KMS-11 (cell line): ENCODE data around the gene AP3M1.

Experiments used
- H2AFZ ChIP-seq: fragments of 200-600 bp; sonication (generic); 2 replicates; pipeline ENCODE4 v1.6.1; 2016; ENCODE audit warnings: antibody characterized with exemption, mixed run types, low read depth
- H3K27ac ChIP-seq: fragments of 200-600 bp; sonication (generic); 2 replicates; pipeline ENCODE4 v1.6.1; 2016; ENCODE audit warnings: mild to moderate bottlenecking, mixed run types
- H3K27me3 ChIP-seq: fragments of 200-600 bp; sonication (generic); 2 replicates; pipeline ENCODE4 v1.6.1; 2017; ENCODE audit warnings: mild to moderate bottlenecking, low read depth, mixed run types, moderate library complexity; ENCODE audit not compliant: insufficient read depth
- H3K36me3 ChIP-seq: fragments of 200-600 bp; sonication (generic); 2 replicates; pipeline ENCODE4 v1.6.1; 2017; ENCODE audit warnings: mild to moderate bottlenecking, mixed run types; ENCODE audit not compliant: insufficient read depth
- H3K4me1 ChIP-seq: fragments of 200-600 bp; sonication (generic); 2 replicates; pipeline ENCODE4 v1.6.1; 2016; ENCODE audit warnings: mild to moderate bottlenecking, low read depth, mixed run types; ENCODE audit not compliant: poor library complexity, severe bottlenecking
- H3K4me2 ChIP-seq: fragments of 200-600 bp; sonication (generic); 2 replicates; pipeline ENCODE4 v1.7.0; 2016; ENCODE audit warnings: mild to moderate bottlenecking, mixed run types
- H3K4me3 ChIP-seq: fragments of 200-600 bp; sonication (generic); IDR thresholded peaks from 2 replicates; pipeline ENCODE4 v1.6.1; 2017; ENCODE audit warnings: low read depth, low read length, mixed read lengths; ENCODE audit not compliant: insufficient read depth
- H3K79me2 ChIP-seq: fragments of 200-600 bp; sonication (generic); 2 replicates; pipeline ENCODE4 v1.6.1; 2016; ENCODE audit warnings: low read depth, mixed run types; ENCODE audit not compliant: insufficient read depth
- H3K9ac ChIP-seq: fragments of 200-600 bp; sonication (generic); 2 replicates; pipeline ENCODE4 v1.6.1; 2016; ENCODE audit warnings: mild to moderate bottlenecking, mixed run types
- H4K20me1 ChIP-seq: fragments of 200-600 bp; sonication (generic); 2 replicates; pipeline ENCODE4 v1.6.1; 2016; ENCODE audit warnings: mild to moderate bottlenecking, mixed run types; ENCODE audit not compliant: insufficient read depth
- CTCF ChIP-seq: fragments of 200-600 bp; sonication (generic); conservative IDR thresholded peaks from 2 replicates; pipeline ENCODE4 v1.6.1; 2017; ENCODE audit warnings: low read depth, mild to moderate bottlenecking, antibody characterized with exemption, low read length, moderate library complexity, mixed read lengths

AP3M1 gene

GRCh38 chr10:74150204-74150989 is at the start of gene AP3M1:
AP3M1 (minus strand) TSS chr10:74150828; CDS start chr10:74138379, 12,449 bp downstream.
- Histone ChIP-seq H3K4me2 (peak within 1 kb of the TSS; percentile 96), H3K27me3 (no peaks in the 10 kb centered on the region), H3K4me3 (peak within 1 kb of the TSS; percentile 25), H4K20me1 (0 out of 2 replicates have a peak, but pooled peaks cover 6% of the 10 kb centered on the region), H3K27ac (peak within 1 kb of the TSS; percentile 74), H2AFZ (peak within 1 kb of the TSS; percentile 63), H3K4me1 (peaks cover 30% of the 10 kb centered on the region), H3K36me3 (no peaks in the 10 kb centered on the region), H3K79me2 (peaks cover 81% of the 10 kb centered on the region), H3K9ac (peak within 1 kb of the TSS; percentile 82)
- TF ChIP-seq CTCF, result no peak

- no peaks in the 10 kb centered on the region for H3K4me1 ChIP-seq
- no peak overlapping the region for H3K27ac ChIP-seq
- H3K79me2 ChIP-seq, result peaks cover 8% of the 10 kb centered on the region; the same call in 1 of the 2 replicates
- no peaks in the 10 kb centered on the region for H3K27me3 ChIP-seq
- no peak overlapping the region for H3K9ac ChIP-seq
- no peak overlapping the region for H3K4me2 ChIP-seq
- H3K4me3 ChIP-seq, result no peak overlapping the region
- H2AFZ ChIP-seq, result no peak overlapping the region
- no peaks in the 10 kb centered on the region for H3K36me3 ChIP-seq
- TF ChIP-seq CTCF, result no peak
- H4K20me1 ChIP-seq, result no peaks in the 10 kb centered on the region
Measured at GRCh38 chr10:74199315-74199714, 48.7 kb upstream of the AP3M1 start.

- no peaks in the 10 kb centered on the region for H3K36me3 ChIP-seq
- H4K20me1 ChIP-seq, result no peaks in the 10 kb centered on the region
- H3K4me1 ChIP-seq, result peaks cover 7% of the 10 kb centered on the region
- H3K9ac ChIP-seq, result no peak overlapping the region
- no peak for TF ChIP-seq CTCF
- no peaks in the 10 kb centered on the region for H3K27me3 ChIP-seq
- no peak overlapping the region for H3K4me3 ChIP-seq
- peaks cover 30% of the 10 kb centered on the region; the same call in 1 of the 2 replicates for H3K79me2 ChIP-seq
- H3K27ac ChIP-seq, result no peak overlapping the region
- H3K4me2 ChIP-seq, result no peak overlapping the region
- no peak overlapping the region for H2AFZ ChIP-seq
Measured at GRCh38 chr10:74194999-74195398, 44.4 kb upstream of the AP3M1 start.

GRCh38 chr10:74194545-74194944 is 43.9 kb upstream of the AP3M1 start:
- Histone ChIP-seq H3K27me3 (no peaks in the 10 kb centered on the region), H3K79me2 (peaks cover 35% of the 10 kb centered on the region; the same call in 1 of the 2 replicates), H3K27ac (no peak overlapping the region), H3K9ac (no peak overlapping the region), H3K4me2 (no peak overlapping the region), H3K4me1 (peaks cover 11% of the 10 kb centered on the region), H2AFZ (no peak overlapping the region), H3K4me3 (no peak overlapping the region), H3K36me3 (no peaks in the 10 kb centered on the region), H4K20me1 (no peaks in the 10 kb centered on the region)
- no peak for TF ChIP-seq CTCF
